K562 (cell line): Measurements from ENCODE around the gene PIK3CG.

Experiments
- CREB1 ChIP-seq, 2 experiments: sonication (generic) in 1 of 2; formaldehyde crosslinking in 1 of 2; IDR thresholded peaks; 2 replicates each; pipeline versions ENCODE4 v1.6.1 to v1.8.0; 2012 to 2022; ENCODE audit warnings: inconsistent platforms in 1 of 2, mild to moderate bottlenecking in 1 of 2, missing genetic modification reagents in 1 of 2, moderate library complexity in 1 of 2
- CTCF ChIP-seq, 3 experiments: IDR thresholded peaks in 2 of 3; conservative IDR thresholded peaks in 1 of 3; 2 replicates each; pipeline ENCODE4 v1.5.1; 2011 to 2012; ENCODE audit warnings: low read length in 3 of 3, mild to moderate bottlenecking in 3 of 3, control low read depth in 2 of 3, improper control_type of control experiment in 1 of 3, inconsistent platforms in 1 of 3, low read depth in 1 of 3, mixed read lengths in 1 of 3, moderate library complexity in 1 of 3; ENCODE audit not compliant: insufficient read depth in 2 of 3
- CTCFL ChIP-seq: IDR thresholded peaks from 2 replicates; pipeline ENCODE4 v1.6.1; 2011; ENCODE audit warnings: borderline replicate concordance, low read depth, mild to moderate bottlenecking, moderate library complexity, low read length; ENCODE audit not compliant: insufficient read depth, poor library complexity, severe bottlenecking
- GATA2 ChIP-seq: sonication (generic); formaldehyde crosslinking; IDR thresholded peaks from 2 replicates; pipeline ENCODE4 v1.4.0; 2020; ENCODE audit warnings: mild to moderate bottlenecking, missing genetic modification reagents
- JUNB ChIP-seq: fragments of 450-650 bp; formaldehyde crosslinking; conservative IDR thresholded peaks from 2 replicates; pipeline ENCODE4 v1.4.0; 2020; ENCODE audit warnings: mild to moderate bottlenecking
- MYNN ChIP-seq, 2 experiments: sonication (generic); formaldehyde crosslinking in 1 of 2; IDR thresholded peaks; 2 replicates each; pipeline versions ENCODE4 v1.5.0 to v1.6.1; 2016 to 2020; ENCODE audit warnings: antibody characterized with exemption in 1 of 2, missing genetic modification reagents in 1 of 2
- NR1H2 ChIP-seq: sonication (generic); formaldehyde crosslinking; IDR thresholded peaks from 2 replicates; pipeline ENCODE4 v1.4.0; 2020; ENCODE audit warnings: mild to moderate bottlenecking, missing genetic modification reagents
- U2AF2 ChIP-seq: fragments of 200-400 bp; formaldehyde crosslinking; optimal IDR thresholded peaks from 2 replicates; pipeline ENCODE3; 2017; ENCODE audit warnings: low read depth, mild to moderate bottlenecking, low read length
- ZBED1 ChIP-seq: IDR thresholded peaks from 2 replicates; pipeline ENCODE4 v1.6.1; 2014

GRCh38 chr7:106862317-106863089, 2.6 kb upstream of the PIK3CG start:
- TF ChIP-seq NR1H2 (no peak), ZBED1 (no peak), MYNN (IDR thresholded peaks at IDR 0.05) (no peak), MYNN (CRISPR knock-in tag; IDR thresholded peaks at IDR 0.05) (no peak), CTCFL (no peak), GATA2 (no peak), U2AF2 (no peak), CTCF (IDR thresholded peaks at IDR 0.05 in 2 of 3, conservative IDR thresholded peaks at IDR 0.05 in 1 of 3; ENCODE audit: insufficient read depth in 2 of 3, low read depth in 1 of 3, low read length in 3 of 3) (no peak), JUNB (CRISPR knock-in tag) (no peak), CREB1 (IDR thresholded peaks at IDR 0.05) (no peak), CREB1 (CRISPR knock-in tag; IDR thresholded peaks at IDR 0.05) (no peak)
